K562 (cell line): ENCODE measurements around the gene ADCY9.

Experiments used
- CCAR2 ChIP-seq: fragments of 200-400 bp; formaldehyde crosslinking; IDR thresholded peaks from 2 replicates; pipeline ENCODE4 v1.6.1; 2017; ENCODE audit warnings: mild to moderate bottlenecking, low read depth, low read length
- EP300 ChIP-seq: IDR thresholded peaks from 2 replicates; pipeline ENCODE4 v1.6.1; 2012; ENCODE audit warnings: low read length, improper control_type of control experiment
- JUN ChIP-seq, 2 experiments: sonication (generic) in 1 of 2; formaldehyde crosslinking in 1 of 2; IDR thresholded peaks; 2 replicates each; pipeline versions ENCODE4 v1.6.1 to v1.8.0; 2012 to 2022; ENCODE audit warnings: borderline replicate concordance in 2 of 2, mild to moderate bottlenecking in 2 of 2, improper control_type of control experiment in 1 of 2, low read depth in 1 of 2, low read length in 1 of 2, missing genetic modification reagents in 1 of 2
- LEF1 ChIP-seq: fragments of 450-650 bp; IDR thresholded peaks from 2 replicates; pipeline ENCODE4 v1.6.1; 2016; ENCODE audit warnings: mild to moderate bottlenecking
- NBN ChIP-seq: fragments of 450-650 bp; IDR thresholded peaks from 2 replicates; pipeline ENCODE4 v1.6.1; 2016; ENCODE audit warnings: low read depth, mild to moderate bottlenecking
- NFE2 ChIP-seq: IDR thresholded peaks from 2 replicates; pipeline ENCODE4 v1.6.1; 2014; ENCODE audit warnings: antibody characterized with exemption, low read depth
- NFRKB ChIP-seq: fragments of 450-650 bp; IDR thresholded peaks from 2 replicates; pipeline ENCODE4 v1.6.1; 2016; ENCODE audit warnings: low read depth
- PBX2 ChIP-seq, 2 experiments: IDR thresholded peaks in 1 of 2; conservative IDR thresholded peaks in 1 of 2; 2 replicates each; pipeline ENCODE4 v1.6.1; 2016; ENCODE audit warnings: low read depth in 2 of 2, mild to moderate bottlenecking in 1 of 2, missing compliant biosample characterization in 1 of 2, missing genetic modification characterization in 1 of 2, moderate library complexity in 1 of 2
- POLR2AphosphoS5 ChIP-seq: IDR thresholded peaks from 2 replicates; pipeline ENCODE4 v1.6.1; 2011; ENCODE audit warnings: mild to moderate bottlenecking, low read depth, low read length, moderate library complexity; ENCODE audit not compliant: control insufficient read depth, insufficient read depth
- REST ChIP-seq, 2 experiments: fragments of 450-650 bp; formaldehyde crosslinking in 1 of 2; IDR thresholded peaks; 2 replicates each; pipeline versions ENCODE4 v1.4.0 to v1.6.1; 2014 to 2020; ENCODE audit warnings: mild to moderate bottlenecking in 2 of 2, borderline replicate concordance in 1 of 2, low read depth in 1 of 2
- SMARCC2 ChIP-seq: fragments of 450-650 bp; IDR thresholded peaks from 2 replicates; pipeline ENCODE4 v1.6.1; 2017; ENCODE audit warnings: antibody characterized with exemption, moderate library complexity, mild to moderate bottlenecking, low read depth
- SPI1 ChIP-seq: IDR thresholded peaks from 2 replicates; pipeline ENCODE4 v1.6.1; 2011; ENCODE audit warnings: low read depth, low read length, control low read depth, borderline replicate concordance
- ZFP36 ChIP-seq: fragments of 150-350 bp; IDR thresholded peaks from 2 replicates; pipeline ENCODE4 v1.6.1; 2018; ENCODE audit warnings: low read length, low read depth; ENCODE audit not compliant: partially characterized antibody
- ZNF232 ChIP-seq: sonication (generic); formaldehyde crosslinking; IDR thresholded peaks from 2 replicates; pipeline ENCODE4 v1.8.0; 2022; ENCODE audit warnings: mild to moderate bottlenecking, missing genetic modification reagents

DNA sequence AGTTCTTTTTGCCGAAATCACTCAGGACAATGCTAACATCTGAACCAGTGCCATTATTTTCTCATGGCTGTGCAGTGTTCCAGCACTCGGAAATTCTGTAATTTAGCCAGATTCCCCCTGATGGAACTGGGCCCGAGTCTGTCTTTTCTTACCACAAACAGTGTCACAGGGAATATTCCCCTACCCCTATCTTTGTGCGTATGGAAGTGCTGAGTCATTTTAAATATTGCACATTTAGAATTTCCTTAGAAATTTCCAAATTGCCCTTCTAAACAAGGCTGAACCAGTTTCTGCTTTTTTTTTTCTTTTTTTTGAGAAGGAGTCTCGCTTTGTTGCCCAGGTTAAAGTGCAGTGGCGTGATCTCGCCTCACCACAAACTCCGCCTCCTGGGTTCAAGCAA lies 147.7 kb downstream of the ADCY9 start:
- peak; percentile 71 for TF ChIP-seq NFE2
- no peak for TF ChIP-seq POLR2AphosphoS5
- TF ChIP-seq PBX2 (CRISPR knock-in tag; IDR thresholded peaks at IDR 0.05; ENCODE audit: low read depth): no peak
- no peak for TF ChIP-seq PBX2 (tag; conservative IDR thresholded peaks at IDR 0.05; ENCODE audit: low read depth)
- no peak for TF ChIP-seq ZNF232
- TF ChIP-seq REST (IDR thresholded peaks at IDR 0.05; ENCODE audit: borderline replicate concordance): no peak
- no peak for TF ChIP-seq REST (CRISPR knock-in tag; IDR thresholded peaks at IDR 0.05; ENCODE audit: low read depth)
- no peak for TF ChIP-seq NBN
- no peak for TF ChIP-seq SPI1
- TF ChIP-seq NFRKB: no peak
- no peak for TF ChIP-seq CCAR2
- no peak for TF ChIP-seq JUN (IDR thresholded peaks at IDR 0.05; ENCODE audit: borderline replicate concordance, low read depth, low read length)
- TF ChIP-seq JUN (CRISPR knock-in tag; IDR thresholded peaks at IDR 0.05; ENCODE audit: borderline replicate concordance): no peak
- TF ChIP-seq LEF1: no peak
- TF ChIP-seq SMARCC2: no peak
- TF ChIP-seq EP300: no peak
- TF ChIP-seq ZFP36: no peak
